ENCODE data around the gene GNAT3.

- TF ChIP-seq CTCF (IDR thresholded peaks at IDR 0.05; ENCODE audit: insufficient read depth, low read length): no peak
- TF ChIP-seq POLR2AphosphoS5 (IDR thresholded peaks at IDR 0.05; ENCODE audit: low read depth): no peak
- no peak for TF ChIP-seq REST (IDR thresholded peaks at IDR 0.05; ENCODE audit: insufficient replicate concordance, low read depth)
These were observed 15.3 kb downstream of the GNAT3 start for GRCh38 chr7:80496586-80496985.
